H1 (cell line): ENCODE measurements around the gene GPN2. TPM values are rescaled to one million over a fixed set of nuclear protein-coding genes. Genes with fewer than 3 reads are reported as not detected.
A peak's percentile ranks its signal among the peaks of the same experiment; 100 is the strongest.

ENCODE experiments used
- CTCF ChIA-PET: fragments of 300-600 bp; sonication (Branson Sonifier 250); formaldehyde crosslinking; loops from one replicate; lab custom pipeline; 2021; ENCODE audit not compliant: partially characterized antibody; lab: Charles Lee
- POLR2A ChIA-PET: fragments of 300-600 bp; sonication (Branson Sonifier 250); formaldehyde crosslinking; loops from one replicate; lab custom pipeline; 2021; ENCODE audit warnings: inconsistent platforms; ENCODE audit not compliant: partially characterized antibody; lab: Charles Lee
- DNase-seq, 2 experiments: peaks; one replicate each; pipeline versions ENCODE4 v3.0.0 to v3.0.0-alpha.2; 2010 to 2022; ENCODE audit warnings: low spot score in 2 of 2, low read depth in 1 of 2, mixed read lengths in 1 of 2
- FAIRE-seq: peaks from 2 replicates; lab custom pipeline; 2011; peaks lifted over from hg19 to GRCh38; lab: Jason Lieb, UNC
- H2AFZ ChIP-seq: 2 replicates; pipeline ENCODE4 v1.8.1; 2012; ENCODE audit warnings: low read length, inconsistent platforms
- H2AK5ac ChIP-seq: 2 replicates; pipeline ENCODE4 v1.6.1; 2013; ENCODE audit warnings: low read depth, low read length
- H2BK120ac ChIP-seq: replicated peaks from 2 replicates; pipeline ENCODE3; 2013; ENCODE audit warnings: low read depth, low read length, inconsistent platforms
- H2BK12ac ChIP-seq: 2 replicates; pipeline ENCODE4 v1.6.1; 2013; ENCODE audit warnings: low read depth, low read length
- H2BK15ac ChIP-seq: 2 replicates; pipeline ENCODE4 v1.6.1; 2013; ENCODE audit warnings: low read length
- H2BK20ac ChIP-seq: 2 replicates; pipeline ENCODE4 v1.6.1; 2013; ENCODE audit warnings: low read length
- H2BK5ac ChIP-seq: 2 replicates; pipeline ENCODE4 v1.6.1; 2013; ENCODE audit warnings: low read depth, low read length
- H3K14ac ChIP-seq: 2 replicates; pipeline ENCODE4 v1.6.1; 2013; ENCODE audit warnings: inconsistent platforms; ENCODE audit not compliant: insufficient read length
- H3K18ac ChIP-seq: 2 replicates; pipeline ENCODE4 v1.6.1; 2013; ENCODE audit warnings: low read length; ENCODE audit errors: extremely low read depth
- H3K23ac ChIP-seq: 2 replicates; pipeline ENCODE4 v1.6.1; 2013; ENCODE audit warnings: inconsistent platforms; ENCODE audit not compliant: insufficient read length
- H3K23me2 ChIP-seq: 2 replicates; pipeline ENCODE4 v1.6.1; 2013; ENCODE audit warnings: low read depth, low read length
- H3K27ac ChIP-seq: 2 replicates; pipeline ENCODE4 v1.6.1; 2011; ENCODE audit warnings: low read depth, low read length, inconsistent platforms
- H3K27me3 ChIP-seq, 4 experiments: replicated peaks in 1 of 4; 1 replicate in 1 of 4; 2 replicates in 3 of 4; pipeline versions ENCODE4 v1.6.1 to v1.8.1; 2011 to 2013; ENCODE audit warnings: low read length in 3 of 4, mild to moderate bottlenecking in 3 of 4, inconsistent platforms in 2 of 4, mixed read lengths in 2 of 4, moderate library complexity in 1 of 4; ENCODE audit not compliant: control insufficient read depth in 3 of 4, insufficient read depth in 3 of 4; ENCODE audit errors: extremely low read depth in 1 of 4
- H3K36me3 ChIP-seq, 4 experiments: 2 replicates each; pipeline versions ENCODE4 v1.6.1 to v1.8.1; 2011 to 2013; ENCODE audit warnings: mild to moderate bottlenecking in 4 of 4, low read length in 3 of 4, moderate library complexity in 2 of 4, control low read depth in 1 of 4, inconsistent platforms in 1 of 4; ENCODE audit not compliant: insufficient read depth in 4 of 4, control insufficient read depth in 2 of 4
- H3K4ac ChIP-seq: replicated peaks from 2 replicates; pipeline ENCODE3; 2013; ENCODE audit warnings: low read length, low read depth, mixed read lengths, inconsistent platforms; ENCODE audit not compliant: insufficient read length
- H3K4me1 ChIP-seq, 4 experiments: replicated peaks in 1 of 4; 1 replicate in 1 of 4; 2 replicates in 3 of 4; pipeline versions ENCODE4 v1.6.1 to v1.8.1; 2011 to 2013; ENCODE audit warnings: low read length in 3 of 4, inconsistent platforms in 2 of 4, mixed read lengths in 1 of 4; ENCODE audit not compliant: insufficient read depth in 4 of 4, control insufficient read depth in 3 of 4
- H3K4me2 ChIP-seq, 2 experiments: 2 replicates each; pipeline versions ENCODE4 v1.6.1 to v1.8.1; 2011 to 2013; ENCODE audit warnings: low read depth in 2 of 2, low read length in 2 of 2, control low read depth in 1 of 2, inconsistent platforms in 1 of 2, mild to moderate bottlenecking in 1 of 2; ENCODE audit not compliant: insufficient read depth in 1 of 2
- H3K4me3 ChIP-seq, 4 experiments: fragments of 200-600, 300-600 bp in 1 of 4; sonication (generic), shearing (Covaris generic), sonication (Bioruptor Twin) in 1 of 4; 2 replicates each; pipeline versions ENCODE4 v1.5.1 to v1.8.1; 2011 to 2016; ENCODE audit warnings: low read length in 4 of 4, low read depth in 3 of 4, control low read depth in 2 of 4, inconsistent platforms in 2 of 4, mild to moderate bottlenecking in 2 of 4, mixed read lengths in 1 of 4, moderate library complexity in 1 of 4; ENCODE audit not compliant: insufficient read depth in 2 of 4; ENCODE audit errors: extremely low read depth in 1 of 4
- H3K56ac ChIP-seq: replicated peaks from 2 replicates; pipeline ENCODE3; 2013; ENCODE audit warnings: low read depth, mild to moderate bottlenecking, mixed read lengths, low read length, inconsistent platforms; ENCODE audit not compliant: insufficient read length
- H3K79me1 ChIP-seq: 2 replicates; pipeline ENCODE4 v1.6.1; 2013; ENCODE audit warnings: low read depth, low read length, control low read depth
- H3K79me2 ChIP-seq, 2 experiments: 2 replicates each; pipeline versions ENCODE4 v1.6.1 to v1.8.1; 2012 to 2013; ENCODE audit warnings: low read length in 2 of 2, mild to moderate bottlenecking in 2 of 2, inconsistent platforms in 1 of 2; ENCODE audit not compliant: insufficient read depth in 2 of 2, control insufficient read depth in 1 of 2
- H3K9ac ChIP-seq, 4 experiments: replicated peaks in 1 of 4; 1 replicate in 1 of 4; 2 replicates in 3 of 4; pipeline versions ENCODE4 v1.6.1 to v1.8.1; 2011 to 2013; ENCODE audit warnings: low read depth in 3 of 4, low read length in 3 of 4, control low read depth in 2 of 4, mild to moderate bottlenecking in 2 of 4, moderate library complexity in 2 of 4, inconsistent platforms in 1 of 4; ENCODE audit errors: extremely low read depth in 1 of 4
- H3K9me3 ChIP-seq, 2 experiments: 2 replicates each; pipeline versions ENCODE4 v1.6.1 to v1.8.1; 2012 to 2013; ENCODE audit warnings: mild to moderate bottlenecking in 2 of 2, moderate library complexity in 2 of 2, control low read depth in 1 of 2, inconsistent platforms in 1 of 2, low read depth in 1 of 2, low read length in 1 of 2, mixed read lengths in 1 of 2; ENCODE audit not compliant: insufficient read depth in 2 of 2
- H4K20me1 ChIP-seq, 2 experiments: replicated peaks in 1 of 2; 2 replicates each; pipeline versions ENCODE3 to v1.8.1; 2011 to 2013; ENCODE audit warnings: inconsistent platforms in 2 of 2, low read length in 2 of 2, mild to moderate bottlenecking in 1 of 2; ENCODE audit not compliant: insufficient read depth in 2 of 2, control insufficient read depth in 1 of 2
- H4K5ac ChIP-seq: 2 replicates; pipeline ENCODE4 v1.6.1; 2013; ENCODE audit warnings: low read length, low read depth, mixed read lengths, inconsistent platforms; ENCODE audit not compliant: insufficient read length
- H4K8ac ChIP-seq: 2 replicates; pipeline ENCODE4 v1.8.0; 2013; ENCODE audit warnings: mild to moderate bottlenecking, moderate library complexity, low read length, inconsistent platforms; ENCODE audit not compliant: insufficient read depth; ENCODE audit errors: extremely low read depth
- H4K91ac ChIP-seq: replicated peaks from 2 replicates; pipeline ENCODE3; 2013; ENCODE audit warnings: low read length, mixed read lengths, inconsistent platforms; ENCODE audit not compliant: insufficient read length
- ATF2 ChIP-seq: IDR thresholded peaks from 2 replicates; pipeline ENCODE4 v1.6.1; 2012; ENCODE audit warnings: low read length, inconsistent platforms
- CHD1 ChIP-seq: IDR thresholded peaks from 2 replicates; pipeline ENCODE4 v1.6.1; 2012; ENCODE audit warnings: low read depth, low read length, improper control_type of control experiment
- GTF2F1 ChIP-seq: IDR thresholded peaks from 2 replicates; pipeline ENCODE4 v1.6.1; 2012; ENCODE audit warnings: low read depth, low read length, improper control_type of control experiment, borderline replicate concordance
- KDM4A ChIP-seq: IDR thresholded peaks from one replicate; pipeline ENCODE4 v1.7.1; 2012; ENCODE audit warnings: low read depth, mild to moderate bottlenecking, moderate library complexity, low read length, inconsistent platforms; ENCODE audit not compliant: severe bottlenecking
- MAX ChIP-seq: IDR thresholded peaks from 2 replicates; pipeline ENCODE4 v1.6.1; 2012; ENCODE audit warnings: inconsistent platforms
- POLR2A ChIP-seq, 2 experiments: IDR thresholded peaks; 1 replicate in 1 of 2; 2 replicates in 1 of 2; pipeline ENCODE4 v1.6.1; 2011; ENCODE audit warnings: low read depth in 2 of 2, low read length in 2 of 2, mild to moderate bottlenecking in 2 of 2; ENCODE audit errors: control extremely low read depth in 1 of 2
- SAP30 ChIP-seq: fragments of 300-600 bp; sonication (generic); IDR thresholded peaks from 2 replicates; pipeline ENCODE4 v1.7.1; 2012; ENCODE audit warnings: low read length, moderate library complexity, mild to moderate bottlenecking, inconsistent platforms; ENCODE audit not compliant: insufficient read depth, insufficient replicate concordance
- TEAD4 ChIP-seq: IDR thresholded peaks from 2 replicates; pipeline ENCODE4 v1.6.1; 2012; ENCODE audit warnings: low read depth, low read length, inconsistent platforms, mixed read lengths
- WGBS, 2 experiments: shearing (Covaris generic) in 1 of 2; methylation state at CpG; one replicate each; pipeline versions ENCODE4 v1.1.6 to v1.1.7; 2013 to 2015; ENCODE audit warnings: low lambda C conversion rate in 2 of 2, mixed read lengths in 2 of 2, inconsistent platforms in 1 of 2, low coverage in 1 of 2, missing lambda C conversion rate in 1 of 2; ENCODE audit not compliant: insufficient replicate concordance in 2 of 2, insufficient coverage in 1 of 2, insufficient read length in 1 of 2; ENCODE audit errors: extremely low coverage in 1 of 2, missing lambda C conversion rate in 1 of 2; 5-methylcytosine and 5-hydroxymethylcytosine counted together
- polyA plus RNA-seq, 7 experiments: library from polyadenylated mRNA; depleted of rRNA in 3 of 7; stranded (reverse) in 5 of 7; unstranded in 2 of 7; fragments of >200 nt in 5 of 7; fragments of 200-250 nt in 2 of 7; gene quantifications; 1 replicate in 5 of 7; 2 replicates in 1 of 7; 4 replicates in 1 of 7; pipeline versions ENCODE4 v1.2.1 to v1.2.3, GENCODE V29; 2011 to 2013; ENCODE audit warnings: missing spikeins in 2 of 7, mixed read lengths in 2 of 7
- total RNA-seq: library from RNA; stranded (reverse); fragmentation: NEBNext Ultra II Directional; extraction: Animal tissue kit (Norgen Biotek cat#: 25700); gene quantifications from 2 replicates; pipeline ENCODE4 v1.2.1, GENCODE V29; 2021

The GPN2 gene
- total and polyA plus RNA-seq, 2 of the 8 experiments (the other 6 are each of a cell fraction or from before 2014, with no cell fraction given), result 27.3 to 36.8 TPM

GRCh38 chr1:26900001-26900814, 10.1 kb upstream of the GPN2 start, which contains the start of gene GPATCH3:
TSS of gene GPATCH3 (minus strand) at chr1:26900467. CDS start at chr1:26900442, 25 bp downstream.
- Histone ChIP-seq H3K4me1 (peaks cover 0 to 8% (median 3%) of the 10 kb centered on the region in 4 experiments; a peak in 3 of 7 replicates), H2BK15ac (no peak within 1 kb of the TSS), H2BK5ac (peak within 1 kb of the TSS; percentile 49; the same call in 1 of the 2 replicates), H4K5ac (peak within 1 kb of the TSS; percentile 74), H3K79me1 (peaks cover 5% of the 10 kb centered on the region; the same call in 1 of the 2 replicates), H3K4ac (peak within 1 kb of the TSS; percentile 16), H3K18ac (no peak within 1 kb of the TSS), H3K4me2 (peak within 1 kb of the TSS; percentile 71 to 86), H3K9me3 (no peaks in the 10 kb centered on the region), H3K79me2 (peaks cover 6 to 16% of the 10 kb centered on the region in 2 experiments), H2AK5ac (no peak within 1 kb of the TSS), H2AFZ (peak within 1 kb of the TSS; percentile 52), H3K4me3 (peak within 1 kb of the TSS; percentile 90 to 98 (median 96)), H3K23ac (no peak within 1 kb of the TSS), H3K36me3 (peaks cover 0 to 14% (median 6%) of the 10 kb centered on the region in 4 experiments; a peak in 5 of 8 replicates), H3K9ac (peak within 1 kb of the TSS; percentile 95 to 96 (median 96)), H3K27ac (peak within 1 kb of the TSS; percentile 88), H3K23me2 (peaks cover 8% of the 10 kb centered on the region), H2BK120ac (no peak within 1 kb of the TSS), H2BK20ac (no peak within 1 kb of the TSS), H4K20me1 (peaks cover under 1 to 2% of the 10 kb centered on the region in 2 experiments), H4K91ac (no peak within 1 kb of the TSS), H4K8ac (peak within 1 kb of the TSS; percentile 100), H3K56ac (peak within 1 kb of the TSS; percentile 55), H3K27me3 (no peaks in the 10 kb centered on the region), H2BK12ac (no peak within 1 kb of the TSS; the same call in 1 of the 2 replicates), H3K14ac (no peak within 1 kb of the TSS)
- peak; percentile 90 for FAIRE-seq
- 2% methylated on average over 50 of the region's 50 CpGs; no CpG with 5 or more reads in 1 of the 2 experiments for WGBS, 2 experiments
- ChIA-PET CTCF (interaction anchor here (0.7 to 4.9 kb wide), 6 partner anchors 12 to 60 kb away, joined by 3 to 27 read pairs (median 4); partner anchors contain the start of genes GPN2 and KDF1), POLR2A (interaction anchor here (0.6 to 4.1 kb wide), 26 partner anchors 8 to 878 kb away, joined by 3 to 66 read pairs (median 4); partner anchors contain the start of genes GPN2, NR0B2, NUDC and PIGV)
- peak; percentile 71 to 91 for DNase-seq
- TF ChIP-seq KDM4A, result peak; percentile 62
- no peak for TF ChIP-seq GTF2F1
- peak; percentile 89 for TF ChIP-seq SAP30
- TF ChIP-seq MAX, result no peak; the same call in 1 of the 2 replicates
- TF ChIP-seq ATF2, result peak; percentile 72; the same call in 1 of the 2 replicates
- TF ChIP-seq TEAD4, result peak; percentile 30; the same call in 1 of the 2 replicates
- TF ChIP-seq POLR2A (IDR thresholded peaks at IDR 0.05; ENCODE audit: control extremely low read depth in 1 of 2, low read depth in 2 of 2, low read length in 2 of 2), result peak; percentile 89 to 98
- TF ChIP-seq CHD1, result no peak; the same call in 1 of the 2 replicates
